SU-DHL-6 (cell line): ENCODE results near the gene S100G.

Experiments used
- EZH2phosphoT487 ChIP-seq: fragments of 200-600 bp; sonication (generic), shearing (Covaris generic); conservative IDR thresholded peaks from 2 replicates; pipeline ENCODE4 v1.6.1; 2018; ENCODE audit warnings: mild to moderate bottlenecking, antibody characterized with exemption, low read length, moderate library complexity, mixed read lengths
- TF ChIP-seq, protein P1 (sequence below): fragments of 200-600 bp; sonication (generic); IDR thresholded peaks from one replicate; pipeline ENCODE4 v1.5.1; 2017; ENCODE audit warnings: antibody characterized with exemption, mild to moderate bottlenecking, low read length, moderate library complexity; ENCODE audit not compliant: insufficient read depth, poor library complexity, severe bottlenecking

DNA sequence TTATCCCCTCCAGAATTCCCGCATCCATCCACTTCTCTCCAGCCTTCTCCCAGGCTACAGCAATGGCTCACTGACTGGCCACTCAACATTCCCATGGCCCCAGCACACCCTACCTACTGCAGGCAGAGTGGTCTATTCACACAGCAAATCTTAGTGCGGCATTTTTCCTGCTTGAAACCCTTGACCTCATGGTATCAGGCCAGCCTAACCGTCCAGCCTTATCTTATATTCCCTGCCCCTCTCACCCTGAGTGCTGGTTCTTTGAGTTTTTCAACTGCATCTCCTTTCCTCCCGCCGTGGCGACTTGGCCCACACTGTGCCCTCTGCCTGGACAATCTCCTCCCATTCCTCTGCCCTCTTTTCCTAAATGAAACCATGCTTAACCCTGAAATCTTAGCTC, 10.0 kb upstream of the S100G start:
- TF ChIP-seq, protein P1, sequence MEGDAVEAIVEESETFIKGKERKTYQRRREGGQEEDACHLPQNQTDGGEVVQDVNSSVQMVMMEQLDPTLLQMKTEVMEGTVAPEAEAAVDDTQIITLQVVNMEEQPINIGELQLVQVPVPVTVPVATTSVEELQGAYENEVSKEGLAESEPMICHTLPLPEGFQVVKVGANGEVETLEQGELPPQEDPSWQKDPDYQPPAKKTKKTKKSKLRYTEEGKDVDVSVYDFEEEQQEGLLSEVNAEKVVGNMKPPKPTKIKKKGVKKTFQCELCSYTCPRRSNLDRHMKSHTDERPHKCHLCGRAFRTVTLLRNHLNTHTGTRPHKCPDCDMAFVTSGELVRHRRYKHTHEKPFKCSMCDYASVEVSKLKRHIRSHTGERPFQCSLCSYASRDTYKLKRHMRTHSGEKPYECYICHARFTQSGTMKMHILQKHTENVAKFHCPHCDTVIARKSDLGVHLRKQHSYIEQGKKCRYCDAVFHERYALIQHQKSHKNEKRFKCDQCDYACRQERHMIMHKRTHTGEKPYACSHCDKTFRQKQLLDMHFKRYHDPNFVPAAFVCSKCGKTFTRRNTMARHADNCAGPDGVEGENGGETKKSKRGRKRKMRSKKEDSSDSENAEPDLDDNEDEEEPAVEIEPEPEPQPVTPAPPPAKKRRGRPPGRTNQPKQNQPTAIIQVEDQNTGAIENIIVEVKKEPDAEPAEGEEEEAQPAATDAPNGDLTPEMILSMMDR, result no peak
- no peak for TF ChIP-seq EZH2phosphoT487
